NB4 (cell line): ENCODE results near the gene CDC73.

Experiments used
- DNase-seq: peaks from one replicate; pipeline ENCODE4 v3.0.0; 2010; ENCODE audit warnings: low read depth
- H3K4me3 ChIP-seq: one replicate; pipeline ENCODE4 v1.5.1; 2011; ENCODE audit warnings: mild to moderate bottlenecking, low read depth, low read length, moderate library complexity
- CTCF ChIP-seq: IDR thresholded peaks from one replicate; pipeline ENCODE4 v1.5.1; 2012; ENCODE audit warnings: low read depth, low read length
- MAX ChIP-seq: IDR thresholded peaks from 2 replicates; pipeline ENCODE4 v1.6.1; 2011; ENCODE audit warnings: low read depth, low read length
- MYC ChIP-seq: IDR thresholded peaks from 2 replicates; pipeline ENCODE4 v1.6.1; 2011; ENCODE audit warnings: low read depth, low read length
- POLR2A ChIP-seq: IDR thresholded peaks from 2 replicates; pipeline ENCODE4 v1.6.1; 2011; ENCODE audit warnings: mild to moderate bottlenecking; ENCODE audit not compliant: insufficient read length; ENCODE audit errors: extremely low read depth

Gene CDC73

GRCh38 chr1:193104502-193104906 lies 17.3 kb upstream of the CDC73 start:
- peak; percentile 60 for DNase-seq
- peak overlapping the region; percentile 91 for H3K4me3 ChIP-seq
- TF ChIP-seq MYC: 0 out of 2 replicates have a peak, but pooled peaks have one; percentile 17
- TF ChIP-seq CTCF: no peak
- TF ChIP-seq MAX: 0 out of 2 replicates have a peak, but pooled peaks have one; percentile 17

- DNase-seq: peak; percentile 89
- TF ChIP-seq POLR2A: peak; percentile 87
- peak; percentile 78 for TF ChIP-seq MAX
- TF ChIP-seq CTCF: no peak
- peak; percentile 77 for TF ChIP-seq MYC
- peak within 1 kb of the TSS; percentile 91 for H3K4me3 ChIP-seq
Observed at GRCh38 chr1:193104907-193105820, 16.7 kb upstream of the CDC73 start, which contains the start of gene GLRX2. Gene GLRX2 (minus strand): TSS chr1:193105414. CDS start chr1:193105382, 32 bp downstream.

- no peak for TF ChIP-seq MYC
- TF ChIP-seq CTCF: no peak
- no peak for TF ChIP-seq MAX
- no peak for DNase-seq
- H3K4me3 ChIP-seq: peak overlapping the region; percentile 73
Observed at GRCh38 chr1:193105821-193106177, 16.0 kb upstream of the CDC73 start.

GRCh38 chr1:193108471-193108870 lies 13.4 kb upstream of the CDC73 start:
- TF ChIP-seq CTCF (no peak), POLR2A (no peak), MAX (no peak), MYC (no peak)
- no peak overlapping the region for H3K4me3 ChIP-seq
- no peak for DNase-seq

- H3K4me3 ChIP-seq: no peak overlapping the region
- no peak for TF ChIP-seq CTCF
- TF ChIP-seq MYC: no peak
- no peak for TF ChIP-seq POLR2A
- no peak for TF ChIP-seq MAX
- DNase-seq: no peak
Observed at GRCh38 chr1:193109619-193110018, 12.2 kb upstream of the CDC73 start.
